PC-9 (cell line): Measurements from ENCODE around the gene SPRED2.

Experiments
- EZH2 ChIP-seq: fragments of 200-600 bp; sonication (generic); IDR thresholded peaks from 2 replicates; pipeline ENCODE4 v1.8.0; 2017; ENCODE audit warnings: antibody characterized with exemption, low read depth
- TF ChIP-seq, protein P1 (sequence below): fragments of 200-600 bp; sonication (generic); conservative IDR thresholded peaks from 2 replicates; pipeline ENCODE4 v1.6.1; 2017; ENCODE audit warnings: mixed run types, antibody characterized with exemption, mild to moderate bottlenecking, moderate library complexity

DNA sequence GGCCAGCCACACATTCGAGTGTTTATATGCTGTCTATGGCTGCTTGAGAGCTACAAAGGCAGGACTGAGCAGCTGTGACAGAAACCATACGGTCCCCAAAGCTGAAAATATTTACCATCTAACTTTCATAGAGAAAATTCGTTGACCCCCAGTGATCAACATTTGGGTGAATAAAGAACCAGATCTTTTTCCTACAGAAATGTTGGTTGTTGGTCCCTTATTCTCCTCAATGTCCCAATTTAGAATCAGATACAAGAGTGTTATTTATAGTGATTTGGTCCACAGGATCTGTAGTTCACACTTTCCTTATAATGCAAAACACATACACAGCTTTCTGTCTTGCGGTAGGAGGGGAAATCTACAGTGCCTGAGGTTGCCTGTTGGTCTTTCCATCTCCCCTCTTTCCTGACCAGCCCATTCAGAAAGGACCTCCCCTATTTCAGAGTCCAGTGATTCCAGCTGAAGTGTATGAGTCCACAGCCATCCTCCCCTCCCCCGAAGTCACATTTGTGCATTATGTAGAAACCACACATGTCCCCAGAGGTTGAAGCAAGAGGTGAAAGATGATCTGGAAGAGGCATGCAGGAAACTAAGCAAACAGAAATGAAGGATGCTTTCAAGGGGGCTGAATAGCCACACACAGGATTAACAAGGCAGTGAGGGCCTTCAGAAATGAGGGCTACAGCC lies 61.9 kb downstream of the SPRED2 start:
- no peak for TF ChIP-seq EZH2
- TF ChIP-seq, protein P1, sequence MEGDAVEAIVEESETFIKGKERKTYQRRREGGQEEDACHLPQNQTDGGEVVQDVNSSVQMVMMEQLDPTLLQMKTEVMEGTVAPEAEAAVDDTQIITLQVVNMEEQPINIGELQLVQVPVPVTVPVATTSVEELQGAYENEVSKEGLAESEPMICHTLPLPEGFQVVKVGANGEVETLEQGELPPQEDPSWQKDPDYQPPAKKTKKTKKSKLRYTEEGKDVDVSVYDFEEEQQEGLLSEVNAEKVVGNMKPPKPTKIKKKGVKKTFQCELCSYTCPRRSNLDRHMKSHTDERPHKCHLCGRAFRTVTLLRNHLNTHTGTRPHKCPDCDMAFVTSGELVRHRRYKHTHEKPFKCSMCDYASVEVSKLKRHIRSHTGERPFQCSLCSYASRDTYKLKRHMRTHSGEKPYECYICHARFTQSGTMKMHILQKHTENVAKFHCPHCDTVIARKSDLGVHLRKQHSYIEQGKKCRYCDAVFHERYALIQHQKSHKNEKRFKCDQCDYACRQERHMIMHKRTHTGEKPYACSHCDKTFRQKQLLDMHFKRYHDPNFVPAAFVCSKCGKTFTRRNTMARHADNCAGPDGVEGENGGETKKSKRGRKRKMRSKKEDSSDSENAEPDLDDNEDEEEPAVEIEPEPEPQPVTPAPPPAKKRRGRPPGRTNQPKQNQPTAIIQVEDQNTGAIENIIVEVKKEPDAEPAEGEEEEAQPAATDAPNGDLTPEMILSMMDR = no peak
